A549 (cell line): ENCODE measurements around the gene BCO2. TPM values are rescaled to one million over a fixed set of nuclear protein-coding genes. Genes with fewer than 3 reads are reported as not detected.
A peak's percentile ranks its signal among the peaks of the same experiment; 100 is the strongest.

Source experiments
- ATAC-seq, 2 experiments: fragments of 200-7000 bp in 1 of 2; fragments of >200 bp in 1 of 2; cut with Nextera tagmentation in 1 of 2; cut with Tn5 transposase in 1 of 2; 3 replicates each; pipeline versions ENCODE4 v1.8.0 to v1.9.1; 2018 to 2020; ENCODE audit warnings: mild to moderate bottlenecking in 1 of 2, moderate library complexity in 1 of 2
- CTCF ChIA-PET: fragments of 300-600 bp; sonication (Branson Sonifier 250); formaldehyde crosslinking; extraction: SDS; loops from one replicate; lab custom pipeline; 2021; ENCODE audit warnings: antibody characterized with exemption, inconsistent platforms; lab: Yijun Ruan, JAX
- POLR2A ChIA-PET: fragments of 350-600 bp; formaldehyde crosslinking; extraction: SDS; loops from one replicate; lab custom pipeline; 2021; ENCODE audit warnings: antibody characterized with exemption, inconsistent platforms; lab: Yijun Ruan, JAX
- DNase-seq, 2 experiments: peaks; one replicate each; pipeline versions ENCODE4 v3.0.0 to v3.0.0-alpha.2; 2011 to 2016; ENCODE audit warnings: low read depth in 1 of 2, low spot score in 1 of 2
- FAIRE-seq: peaks from 2 replicates; lab custom pipeline; 2011; peaks lifted over from hg19 to GRCh38; lab: Jason Lieb, UNC
- H3K27ac ChIP-seq, 2 experiments: fragments of >200 bp; sonication (Bioruptor Twin); formaldehyde crosslinking; 3 replicates each; pipeline ENCODE4 v1.5.1; 2016 to 2017
- H3K4me1 ChIP-seq: fragments of >200 bp; sonication (Bioruptor Twin); formaldehyde crosslinking; 3 replicates; pipeline ENCODE4 v1.6.1; 2016
- H3K4me2 ChIP-seq: fragments of >200 bp; sonication (Bioruptor Twin); formaldehyde crosslinking; 3 replicates; pipeline ENCODE4 v1.6.1; 2016
- H3K4me3 ChIP-seq: fragments of >200 bp; sonication (Bioruptor Twin); formaldehyde crosslinking; 3 replicates; pipeline ENCODE4 v1.5.1; 2016
- H3K9me3 ChIP-seq: fragments of >200 bp; sonication (Bioruptor Twin); formaldehyde crosslinking; 3 replicates; pipeline ENCODE4 v1.6.1; 2016
- CBX2 ChIP-seq: fragments of 200-600 bp; sonication (generic); IDR thresholded peaks from 2 replicates; pipeline ENCODE4 v1.6.1; 2016; ENCODE audit warnings: low read depth, mild to moderate bottlenecking, borderline replicate concordance
- CHD2 ChIP-seq: fragments of 150-350 bp; IDR thresholded peaks from 2 replicates; pipeline ENCODE4 v1.6.1; 2014; ENCODE audit warnings: low read length; ENCODE audit not compliant: partially characterized antibody
- EHMT2 ChIP-seq: fragments of 200-600 bp; sonication (generic); IDR thresholded peaks from 2 replicates; pipeline ENCODE4 v1.6.1; 2016; ENCODE audit warnings: antibody characterized with exemption, low read depth, mild to moderate bottlenecking, moderate library complexity
- FOSL2 ChIP-seq, 2 experiments: fragments of 450-650 bp in 1 of 2; fragments of >200 bp in 1 of 2; sonication (Bioruptor Twin) in 1 of 2; formaldehyde crosslinking; IDR thresholded peaks; 2 replicates each; pipeline versions ENCODE4 v1.5.0 to v1.6.1; 2016 to 2020; ENCODE audit warnings: mild to moderate bottlenecking in 1 of 2, moderate library complexity in 1 of 2
- GATA3 ChIP-seq: IDR thresholded peaks from 2 replicates; pipeline ENCODE4 v1.6.1; 2012; ENCODE audit warnings: borderline replicate concordance
- HEYL ChIP-seq: fragments of 250-450 bp; sonication (Bioruptor Pico); IDR thresholded peaks from 2 replicates; pipeline ENCODE4 v1.8.0; 2021; ENCODE audit warnings: mild to moderate bottlenecking, moderate library complexity
- HOXA7 ChIP-seq: fragments of 250-450 bp; sonication (Bioruptor Pico); IDR thresholded peaks from 2 replicates; pipeline ENCODE4 v1.5.0; 2020; ENCODE audit warnings: mild to moderate bottlenecking, moderate library complexity
- JUN ChIP-seq, 2 experiments: fragments of >200 bp; sonication (Bioruptor Twin); formaldehyde crosslinking; IDR thresholded peaks; 2 replicates in 1 of 2; 3 replicates in 1 of 2; pipeline ENCODE4 v1.6.1; 2016 to 2017
- KDM1A ChIP-seq: fragments of 200-600 bp; sonication (generic); IDR thresholded peaks from 2 replicates; pipeline ENCODE4 v1.6.1; 2016; ENCODE audit warnings: low read depth, mild to moderate bottlenecking
- MAZ ChIP-seq: fragments of 150-350 bp; IDR thresholded peaks from 2 replicates; pipeline ENCODE4 v1.6.1; 2014; ENCODE audit warnings: antibody characterized with exemption, low read depth, low read length, borderline replicate concordance
- MYC ChIP-seq: IDR thresholded peaks from 2 replicates; pipeline ENCODE4 v1.6.1; 2012; ENCODE audit warnings: mild to moderate bottlenecking, inconsistent platforms, low read length, improper control_type of control experiment, borderline replicate concordance
- NFE2L2 ChIP-seq: fragments of 150-350 bp; conservative IDR thresholded peaks from 2 replicates; pipeline ENCODE4 v1.6.1; 2014; ENCODE audit warnings: low read length
- NR3C1 ChIP-seq: fragments of >200 bp; sonication (Bioruptor Twin); formaldehyde crosslinking; IDR thresholded peaks from 3 replicates; pipeline ENCODE4 v1.6.1; 2017
- PHF8 ChIP-seq: fragments of 200-600 bp; sonication (generic); IDR thresholded peaks from 2 replicates; pipeline ENCODE4 v1.6.1; 2016; ENCODE audit warnings: low read depth, mild to moderate bottlenecking, antibody characterized with exemption, moderate library complexity, borderline replicate concordance
- POLR2A ChIP-seq: IDR thresholded peaks from 2 replicates; pipeline ENCODE4 v1.6.1; 2012; ENCODE audit warnings: mild to moderate bottlenecking, low read length
- POLR2AphosphoS2 ChIP-seq: conservative IDR thresholded peaks from 2 replicates; pipeline ENCODE4 v1.6.1; 2012; ENCODE audit warnings: low read length, improper control_type of control experiment, inconsistent platforms
- SREBF2 ChIP-seq: fragments of 450-650 bp; IDR thresholded peaks from 2 replicates; pipeline ENCODE4 v1.6.1; 2014; ENCODE audit warnings: mild to moderate bottlenecking, moderate library complexity
- TFCP2L1 ChIP-seq: fragments of 250-450 bp; sonication (Bioruptor Pico); IDR thresholded peaks from 2 replicates; pipeline ENCODE4 v1.5.0; 2021; ENCODE audit warnings: mild to moderate bottlenecking
- ZNF302 ChIP-seq: fragments of 250-450 bp; sonication (Bioruptor Pico); IDR thresholded peaks from 2 replicates; pipeline ENCODE4 v1.9.0; 2021; ENCODE audit warnings: inconsistent platforms, mild to moderate bottlenecking, moderate library complexity
- WGBS: methylation state at CpG from one replicate; pipeline ENCODE4 v1.1.6; 2017; ENCODE audit errors: missing lambda C conversion rate; 5-methylcytosine and 5-hydroxymethylcytosine counted together
- polyA plus RNA-seq, 4 experiments: library from polyadenylated mRNA; depleted of rRNA in 3 of 4; stranded (reverse); fragments of >200 nt; fragmentation: RNase III in 1 of 4; extraction: RNeasy Plus Mini Kit Qiagen cat#74134 plus additional on column Dnase treatment in 1 of 4; gene quantifications; 2 replicates in 3 of 4; 3 replicates in 1 of 4; pipeline ENCODE4 v1.2.3, GENCODE V29; 2011 to 2017
- TF ChIP-seq, protein P1 (sequence below): fragments of >200 bp; sonication (Bioruptor Twin); formaldehyde crosslinking; IDR thresholded peaks from 2 replicates; pipeline ENCODE4 v1.6.1; 2016
- TF ChIP-seq, protein P2 (sequence below): fragments of 450-650 bp; IDR thresholded peaks from 2 replicates; pipeline ENCODE4 v1.6.1; 2014; ENCODE audit warnings: antibody characterized with exemption
- TF ChIP-seq, protein P3 (sequence below): fragments of 250-450 bp; sonication (Bioruptor Pico); IDR thresholded peaks from 2 replicates; pipeline ENCODE4 v1.5.0; 2021; ENCODE audit warnings: mild to moderate bottlenecking, moderate library complexity, borderline replicate concordance
- TF ChIP-seq, protein P4 (sequence below): fragments of 200-600 bp; sonication (generic); IDR thresholded peaks from 2 replicates; pipeline ENCODE4 v1.6.1; 2016; ENCODE audit warnings: antibody characterized with exemption, mild to moderate bottlenecking, moderate library complexity

The BCO2 gene
- polyA plus RNA-seq, 2 of the 4 experiments (the other 2 are of a cell fraction), result 1.3 to 1.9 TPM

DNA sequence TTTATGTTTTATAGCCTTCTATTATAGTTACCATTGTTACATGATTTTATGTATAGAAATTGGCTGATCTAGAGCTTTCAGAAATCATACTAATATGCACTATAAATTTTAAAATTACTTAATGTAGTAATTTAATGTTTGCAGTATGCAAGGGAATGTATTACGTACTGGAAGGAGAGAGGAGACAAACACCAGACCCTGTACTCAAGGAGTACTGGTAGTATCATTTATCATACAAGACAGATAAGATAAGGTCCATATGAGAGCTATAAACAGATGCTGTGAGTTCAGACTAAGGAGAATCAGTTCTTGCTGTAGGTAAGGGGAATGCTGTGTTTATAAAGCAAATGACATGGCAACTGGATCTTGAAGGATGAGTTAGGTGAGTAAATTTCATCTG lies 765 bp downstream of the BCO2 start:
- DNase-seq (no peak), ATAC-seq (no peak), FAIRE-seq (no peak)
- Histone ChIP-seq H3K4me1 (peaks cover 24% of the 10 kb centered on the region), H3K9me3 (no peaks in the 10 kb centered on the region), H3K4me2 (peak overlapping the region; percentile 84; the same call in 2 of the 3 replicates), H3K27ac (no peak overlapping the region)
- 92% methylated on average over 1 of the region's 1 CpG for WGBS
- CTCF ChIA-PET, result interaction anchor here (0.9 to 5.6 kb wide), 9 partner anchors 9 to 81 kb away, joined by 3 to 50 read pairs (median 5); partner anchors contain the start of gene TEX12
- no peak for TF ChIP-seq NFE2L2
- no peak for TF ChIP-seq JUN (IDR thresholded peaks at IDR 0.05)
- TF ChIP-seq CBX2, result no peak
- TF ChIP-seq, protein P1, sequence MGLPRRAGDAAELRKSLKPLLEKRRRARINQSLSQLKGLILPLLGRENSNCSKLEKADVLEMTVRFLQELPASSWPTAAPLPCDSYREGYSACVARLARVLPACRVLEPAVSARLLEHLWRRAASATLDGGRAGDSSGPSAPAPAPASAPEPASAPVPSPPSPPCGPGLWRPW, result no peak
- TF ChIP-seq FOSL2 (IDR thresholded peaks at IDR 0.05), result no peak
- TF ChIP-seq FOSL2 (CRISPR knock-in tag; IDR thresholded peaks at IDR 0.05), result no peak
- TF ChIP-seq, protein P2, sequence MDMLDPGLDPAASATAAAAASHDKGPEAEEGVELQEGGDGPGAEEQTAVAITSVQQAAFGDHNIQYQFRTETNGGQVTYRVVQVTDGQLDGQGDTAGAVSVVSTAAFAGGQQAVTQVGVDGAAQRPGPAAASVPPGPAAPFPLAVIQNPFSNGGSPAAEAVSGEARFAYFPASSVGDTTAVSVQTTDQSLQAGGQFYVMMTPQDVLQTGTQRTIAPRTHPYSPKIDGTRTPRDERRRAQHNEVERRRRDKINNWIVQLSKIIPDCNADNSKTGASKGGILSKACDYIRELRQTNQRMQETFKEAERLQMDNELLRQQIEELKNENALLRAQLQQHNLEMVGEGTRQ, result no peak
- no peak for TF ChIP-seq MYC
- TF ChIP-seq ZNF302 (CRISPR knock-in tag), result no peak
- no peak for TF ChIP-seq EHMT2
- no peak for TF ChIP-seq HEYL (CRISPR knock-in tag)
- TF ChIP-seq POLR2AphosphoS2, result no peak
- no peak for TF ChIP-seq GATA3
- TF ChIP-seq, protein P3, sequence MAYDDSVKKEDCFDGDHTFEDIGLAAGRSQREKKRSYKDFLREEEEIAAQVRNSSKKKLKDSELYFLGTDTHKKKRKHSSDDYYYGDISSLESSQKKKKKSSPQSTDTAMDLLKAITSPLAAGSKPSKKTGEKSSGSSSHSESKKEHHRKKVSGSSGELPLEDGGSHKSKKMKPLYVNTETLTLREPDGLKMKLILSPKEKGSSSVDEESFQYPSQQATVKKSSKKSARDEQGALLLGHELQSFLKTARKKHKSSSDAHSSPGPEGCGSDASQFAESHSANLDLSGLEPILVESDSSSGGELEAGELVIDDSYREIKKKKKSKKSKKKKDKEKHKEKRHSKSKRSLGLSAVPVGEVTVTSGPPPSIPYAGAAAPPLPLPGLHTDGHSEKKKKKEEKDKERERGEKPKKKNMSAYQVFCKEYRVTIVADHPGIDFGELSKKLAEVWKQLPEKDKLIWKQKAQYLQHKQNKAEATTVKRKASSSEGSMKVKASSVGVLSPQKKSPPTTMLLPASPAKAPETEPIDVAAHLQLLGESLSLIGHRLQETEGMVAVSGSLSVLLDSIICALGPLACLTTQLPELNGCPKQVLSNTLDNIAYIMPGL (CRISPR knock-in tag), result no peak
- no peak for TF ChIP-seq HOXA7
- TF ChIP-seq PHF8, result no peak
- TF ChIP-seq POLR2A, result no peak
- no peak for TF ChIP-seq MAZ
- TF ChIP-seq, protein P4, sequence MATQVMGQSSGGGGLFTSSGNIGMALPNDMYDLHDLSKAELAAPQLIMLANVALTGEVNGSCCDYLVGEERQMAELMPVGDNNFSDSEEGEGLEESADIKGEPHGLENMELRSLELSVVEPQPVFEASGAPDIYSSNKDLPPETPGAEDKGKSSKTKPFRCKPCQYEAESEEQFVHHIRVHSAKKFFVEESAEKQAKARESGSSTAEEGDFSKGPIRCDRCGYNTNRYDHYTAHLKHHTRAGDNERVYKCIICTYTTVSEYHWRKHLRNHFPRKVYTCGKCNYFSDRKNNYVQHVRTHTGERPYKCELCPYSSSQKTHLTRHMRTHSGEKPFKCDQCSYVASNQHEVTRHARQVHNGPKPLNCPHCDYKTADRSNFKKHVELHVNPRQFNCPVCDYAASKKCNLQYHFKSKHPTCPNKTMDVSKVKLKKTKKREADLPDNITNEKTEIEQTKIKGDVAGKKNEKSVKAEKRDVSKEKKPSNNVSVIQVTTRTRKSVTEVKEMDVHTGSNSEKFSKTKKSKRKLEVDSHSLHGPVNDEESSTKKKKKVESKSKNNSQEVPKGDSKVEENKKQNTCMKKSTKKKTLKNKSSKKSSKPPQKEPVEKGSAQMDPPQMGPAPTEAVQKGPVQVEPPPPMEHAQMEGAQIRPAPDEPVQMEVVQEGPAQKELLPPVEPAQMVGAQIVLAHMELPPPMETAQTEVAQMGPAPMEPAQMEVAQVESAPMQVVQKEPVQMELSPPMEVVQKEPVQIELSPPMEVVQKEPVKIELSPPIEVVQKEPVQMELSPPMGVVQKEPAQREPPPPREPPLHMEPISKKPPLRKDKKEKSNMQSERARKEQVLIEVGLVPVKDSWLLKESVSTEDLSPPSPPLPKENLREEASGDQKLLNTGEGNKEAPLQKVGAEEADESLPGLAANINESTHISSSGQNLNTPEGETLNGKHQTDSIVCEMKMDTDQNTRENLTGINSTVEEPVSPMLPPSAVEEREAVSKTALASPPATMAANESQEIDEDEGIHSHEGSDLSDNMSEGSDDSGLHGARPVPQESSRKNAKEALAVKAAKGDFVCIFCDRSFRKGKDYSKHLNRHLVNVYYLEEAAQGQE, result no peak
- no peak for TF ChIP-seq CHD2
- TF ChIP-seq NR3C1, result no peak
- TF ChIP-seq, all 56 proteins: peak for 0
- H3K4me3 ChIP-seq, result no peak overlapping the region
- POLR2A ChIA-PET, result no interaction called here

DNA sequence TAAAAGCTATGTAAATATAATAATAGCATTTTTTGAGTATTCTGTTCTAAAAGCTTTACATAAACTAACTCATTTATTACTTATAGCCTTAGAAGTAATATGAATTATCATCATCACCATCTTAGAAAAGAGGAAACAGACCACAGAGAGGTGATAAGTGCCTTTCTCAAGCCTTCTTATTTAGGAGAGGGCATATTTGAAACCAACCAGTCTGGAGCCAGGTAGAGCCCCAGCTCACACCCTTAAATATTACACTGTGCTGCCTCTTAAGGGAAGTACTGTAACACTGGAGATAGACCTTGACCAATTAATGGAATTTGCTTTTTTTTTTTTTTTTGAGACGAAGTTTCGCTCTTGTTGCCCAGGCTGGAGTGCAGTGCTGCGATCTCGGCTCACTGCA lies 2.3 kb downstream of the BCO2 start:
- no peak overlapping the region for H3K4me3 ChIP-seq
- no peak for DNase-seq
- no peak for ATAC-seq
- TF ChIP-seq KDM1A (no peak), TFCP2L1 (CRISPR knock-in tag) (no peak), SREBF2 (no peak), CHD2 (no peak), FOSL2 (IDR thresholded peaks at IDR 0.05) (no peak), FOSL2 (CRISPR knock-in tag; IDR thresholded peaks at IDR 0.05) (no peak), POLR2A (no peak), EHMT2 (no peak)
- TF ChIP-seq, protein P1, result no peak
- peaks cover 20% of the 10 kb centered on the region for H3K4me1 ChIP-seq
- POLR2A ChIA-PET, result no interaction called here
- CTCF ChIA-PET, result interaction anchor here (5.6 kb wide), 1 partner anchor 63 kb away, joined by 50 read pairs; no protein-coding TSS in a partner anchor
- H3K9me3 ChIP-seq, result no peaks in the 10 kb centered on the region
- no peak for FAIRE-seq
- WGBS, result 91% methylated on average over 4 of the region's 4 CpGs
- no peak overlapping the region for H3K27ac ChIP-seq
- no peak overlapping the region for H3K4me2 ChIP-seq
